GM12874 (cell line): Measurements from ENCODE around the gene COTL1.

Experiments
- TF ChIP-seq, protein P1 (sequence below): IDR thresholded peaks from 2 replicates; pipeline ENCODE4 v1.5.1; 2011; ENCODE audit warnings: low read depth, mild to moderate bottlenecking, control low read depth, low read length, moderate library complexity; ENCODE audit not compliant: insufficient read depth

The COTL1 gene

DNA sequence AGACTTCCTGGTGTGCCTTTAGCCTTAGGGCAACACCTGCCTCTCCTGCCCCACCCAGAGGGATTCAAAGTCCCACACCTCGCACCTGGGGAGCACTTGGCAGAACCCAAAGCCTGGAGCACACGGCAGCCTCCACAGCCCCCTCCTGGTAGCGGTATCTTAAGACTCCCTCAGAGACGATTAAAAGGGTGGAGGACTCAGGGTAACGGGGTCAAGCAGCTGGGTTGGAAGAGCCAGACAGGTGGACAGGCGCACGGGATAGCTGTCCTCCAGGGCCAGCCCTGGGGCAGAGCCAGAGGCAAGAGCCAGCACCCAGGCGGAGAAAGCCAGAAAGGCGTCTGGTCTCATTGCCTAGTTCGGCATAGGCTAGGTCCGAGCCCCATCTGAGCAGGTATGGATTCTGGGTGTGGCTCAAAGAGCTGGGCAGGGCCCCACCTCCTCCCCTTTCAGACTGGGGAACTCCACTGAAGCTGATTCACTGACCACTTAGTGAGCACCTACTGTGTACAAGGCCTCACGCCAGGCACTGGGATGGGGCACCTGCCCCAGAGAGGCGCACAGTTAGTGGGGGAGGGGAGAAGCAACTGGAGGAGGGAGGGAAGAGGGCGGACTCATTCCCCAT lies 58.5 kb downstream of the COTL1 start:
- TF ChIP-seq, protein P1, sequence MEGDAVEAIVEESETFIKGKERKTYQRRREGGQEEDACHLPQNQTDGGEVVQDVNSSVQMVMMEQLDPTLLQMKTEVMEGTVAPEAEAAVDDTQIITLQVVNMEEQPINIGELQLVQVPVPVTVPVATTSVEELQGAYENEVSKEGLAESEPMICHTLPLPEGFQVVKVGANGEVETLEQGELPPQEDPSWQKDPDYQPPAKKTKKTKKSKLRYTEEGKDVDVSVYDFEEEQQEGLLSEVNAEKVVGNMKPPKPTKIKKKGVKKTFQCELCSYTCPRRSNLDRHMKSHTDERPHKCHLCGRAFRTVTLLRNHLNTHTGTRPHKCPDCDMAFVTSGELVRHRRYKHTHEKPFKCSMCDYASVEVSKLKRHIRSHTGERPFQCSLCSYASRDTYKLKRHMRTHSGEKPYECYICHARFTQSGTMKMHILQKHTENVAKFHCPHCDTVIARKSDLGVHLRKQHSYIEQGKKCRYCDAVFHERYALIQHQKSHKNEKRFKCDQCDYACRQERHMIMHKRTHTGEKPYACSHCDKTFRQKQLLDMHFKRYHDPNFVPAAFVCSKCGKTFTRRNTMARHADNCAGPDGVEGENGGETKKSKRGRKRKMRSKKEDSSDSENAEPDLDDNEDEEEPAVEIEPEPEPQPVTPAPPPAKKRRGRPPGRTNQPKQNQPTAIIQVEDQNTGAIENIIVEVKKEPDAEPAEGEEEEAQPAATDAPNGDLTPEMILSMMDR: no peak

DNA sequence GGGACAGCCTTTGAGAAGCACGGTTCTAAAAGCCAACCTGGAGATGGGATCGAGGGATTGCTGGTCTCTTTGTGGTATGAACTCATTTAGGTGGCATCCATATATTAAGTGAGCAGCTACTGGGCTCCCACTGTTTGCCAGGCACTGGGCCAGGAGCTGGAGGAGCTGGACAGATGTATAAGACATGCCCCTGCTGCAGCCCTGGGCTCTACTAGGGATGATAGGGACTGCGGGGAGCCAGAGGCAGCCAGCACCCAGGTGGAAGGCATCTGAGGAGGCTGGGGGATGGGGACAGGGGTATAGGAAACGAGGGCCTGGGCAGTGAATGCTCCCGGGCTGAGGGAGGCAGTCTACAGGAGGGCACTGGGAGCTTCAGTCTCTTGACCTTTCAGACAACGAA lies 60.4 kb downstream of the COTL1 start:
- TF ChIP-seq, protein P1: no peak

DNA sequence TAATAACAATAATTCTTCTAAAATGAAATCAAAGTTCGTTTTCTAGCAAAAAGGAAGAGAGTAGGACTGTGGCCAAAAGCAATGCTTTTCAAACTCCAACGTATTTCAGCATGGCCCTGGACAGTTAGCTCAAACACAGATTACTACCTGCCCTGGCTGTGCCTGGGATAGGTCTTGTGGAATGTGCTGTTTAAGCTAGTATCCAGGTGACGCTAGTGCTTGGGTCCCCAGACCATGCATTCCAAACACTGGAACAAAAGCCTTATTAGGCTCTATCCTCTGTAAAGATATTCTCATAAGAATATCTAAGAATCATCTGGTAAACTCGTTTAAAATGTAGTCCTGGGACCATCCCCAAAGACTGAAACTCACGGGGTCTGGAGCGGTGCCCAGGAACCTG lies 60.8 kb downstream of the COTL1 start:
- TF ChIP-seq, protein P1: no peak

DNA sequence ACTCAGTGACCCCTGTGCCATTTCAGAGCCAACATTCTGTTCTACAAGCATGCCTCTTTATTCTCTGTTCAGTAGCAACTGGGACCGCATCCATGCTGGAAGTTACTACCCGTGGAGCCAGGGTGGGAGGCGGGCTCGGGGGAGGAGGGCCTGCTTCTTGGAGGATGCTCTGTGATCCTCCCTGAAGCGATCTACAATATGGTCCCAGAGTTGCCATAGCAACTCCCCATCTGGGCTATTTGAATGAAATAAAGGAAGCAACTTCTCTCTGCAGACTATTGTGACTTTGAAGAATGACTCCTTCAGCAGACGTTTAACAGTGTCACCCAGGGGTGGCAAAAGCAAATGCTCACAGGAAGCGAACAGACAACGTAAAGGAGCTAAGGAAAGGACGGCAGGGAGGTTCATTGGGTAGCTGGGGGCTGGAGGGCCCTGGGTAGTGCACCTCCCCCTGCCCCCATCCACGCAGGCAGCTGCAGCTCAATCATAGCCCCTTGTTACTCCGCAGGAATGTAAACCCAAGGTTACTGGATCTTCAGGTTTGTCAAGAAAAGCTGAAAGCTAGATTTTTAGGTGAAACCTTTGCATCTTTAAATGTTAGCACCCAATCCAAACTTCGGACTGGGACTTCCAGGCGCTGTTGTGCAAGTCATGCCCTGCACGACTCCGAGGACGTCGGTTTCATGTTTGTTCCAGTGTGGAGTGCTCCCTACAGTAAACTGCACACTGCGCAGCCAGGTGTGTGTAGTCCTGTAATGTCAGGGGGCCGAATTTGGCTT lies 62.3 kb downstream of the COTL1 start:
- TF ChIP-seq, protein P1: no peak

DNA sequence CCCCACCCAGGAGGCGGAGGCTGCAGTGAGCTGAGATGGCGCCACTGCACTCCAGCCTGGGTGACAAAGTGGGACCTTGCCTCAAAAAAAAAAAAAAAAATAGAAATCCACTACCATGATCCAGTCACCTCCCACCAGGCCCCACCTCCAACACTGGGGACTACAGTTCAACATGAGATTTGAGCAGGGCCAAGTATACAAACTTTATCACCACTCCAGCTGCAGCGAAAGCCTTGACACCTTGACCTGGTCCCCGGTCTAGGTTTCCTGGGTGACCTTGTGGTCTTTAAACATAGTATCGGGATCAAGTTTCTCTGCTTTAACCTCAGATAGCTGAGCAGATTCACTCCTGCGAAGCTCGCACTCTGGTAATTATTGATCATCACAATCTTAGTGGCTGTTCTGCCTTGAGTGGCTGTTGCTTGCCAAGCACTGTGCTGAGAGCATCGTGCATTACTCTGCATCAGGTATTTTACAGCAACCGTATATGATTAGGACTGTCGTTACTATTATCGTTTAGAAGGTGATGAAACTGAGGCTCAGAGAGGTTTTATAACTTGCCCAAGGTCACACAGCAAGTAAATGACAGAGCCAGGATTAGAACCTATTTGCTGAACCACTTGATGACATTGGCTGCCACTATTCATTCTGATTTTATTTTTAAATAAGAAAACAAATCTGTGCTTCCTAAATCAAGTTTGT lies 63.1 kb downstream of the COTL1 start:
- TF ChIP-seq, protein P1: no peak

DNA sequence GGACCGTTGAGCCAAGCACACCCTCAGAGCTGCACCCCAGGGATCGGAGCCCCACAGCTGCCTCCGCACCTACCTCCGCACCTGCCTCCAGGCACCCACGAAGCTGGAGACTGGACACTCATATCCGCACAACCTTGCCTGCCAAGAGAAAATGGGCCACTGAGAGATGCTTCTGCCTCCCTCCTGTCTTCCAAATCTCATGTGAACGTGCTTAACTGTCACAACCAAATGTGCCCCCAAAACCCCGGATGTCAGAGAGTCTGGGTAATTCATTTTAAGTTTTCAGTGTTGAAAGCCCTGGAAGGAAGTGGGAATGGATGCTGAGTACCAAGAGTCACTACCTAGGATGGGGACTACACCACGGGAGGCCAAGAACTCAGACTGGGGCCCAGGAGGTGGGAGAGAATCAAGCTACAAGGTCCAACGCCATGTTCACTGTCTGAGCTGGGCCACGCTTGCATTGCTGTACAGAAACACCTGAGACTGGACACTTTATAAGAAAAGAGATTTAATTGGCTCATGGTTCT lies 63.9 kb downstream of the COTL1 start:
- TF ChIP-seq, protein P1: no peak

DNA sequence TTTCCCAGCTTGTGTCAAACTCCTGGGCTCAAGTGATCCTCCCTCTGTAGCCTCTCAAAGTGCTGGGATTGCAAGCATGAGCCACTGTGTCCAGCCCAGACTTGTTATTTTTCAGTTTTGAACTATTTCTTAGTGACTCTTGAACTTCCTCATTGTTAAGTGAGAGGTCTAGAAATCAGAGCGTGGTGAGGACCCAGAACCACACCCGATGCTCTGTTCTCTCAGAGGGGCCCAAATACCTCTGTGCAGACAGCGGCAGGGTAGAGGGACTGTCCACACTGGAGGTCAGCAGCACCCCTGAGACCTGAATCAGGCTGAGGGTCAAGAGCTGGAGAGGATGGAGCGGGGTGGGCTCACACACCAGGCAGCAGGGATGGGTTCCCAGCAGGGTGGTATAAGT lies 65.7 kb downstream of the COTL1 start:
- TF ChIP-seq, protein P1: no peak
